HUES64 (cell line): Measurements from ENCODE around the gene MRM1.

Experiments
- H3K27ac ChIP-seq: 2 replicates; pipeline ENCODE4 v1.7.0; 2013; ENCODE audit warnings: low read depth, low read length, inconsistent platforms
- H3K27me3 ChIP-seq: 2 replicates; pipeline ENCODE4 v1.6.1; 2013; ENCODE audit warnings: mild to moderate bottlenecking, low read length; ENCODE audit not compliant: insufficient read depth
- H3K36me3 ChIP-seq: 2 replicates; pipeline ENCODE4 v1.6.1; 2013; ENCODE audit warnings: mild to moderate bottlenecking, low read length; ENCODE audit not compliant: insufficient read depth
- H3K4me1 ChIP-seq: 2 replicates; pipeline ENCODE4 v1.6.1; 2013; ENCODE audit warnings: mild to moderate bottlenecking, low read length, moderate library complexity; ENCODE audit not compliant: insufficient read depth
- H3K4me3 ChIP-seq: 2 replicates; pipeline ENCODE4 v1.5.1; 2013; ENCODE audit warnings: mild to moderate bottlenecking, low read length, moderate library complexity
- H3K9ac ChIP-seq: 2 replicates; pipeline ENCODE4 v1.6.1; 2013; ENCODE audit warnings: mild to moderate bottlenecking, low read depth, low read length
- H3K9me3 ChIP-seq: 2 replicates; pipeline ENCODE4 v1.6.1; 2013; ENCODE audit warnings: low read depth, low read length; ENCODE audit not compliant: insufficient read depth
- WGBS: fragments of 150-250, 120-280 bp; methylation state at CpG from one replicate; pipeline ENCODE4 v1.1.7; 2013; ENCODE audit warnings: missing lambda C conversion rate; 5-methylcytosine and 5-hydroxymethylcytosine counted together

MRM1 gene

DNA sequence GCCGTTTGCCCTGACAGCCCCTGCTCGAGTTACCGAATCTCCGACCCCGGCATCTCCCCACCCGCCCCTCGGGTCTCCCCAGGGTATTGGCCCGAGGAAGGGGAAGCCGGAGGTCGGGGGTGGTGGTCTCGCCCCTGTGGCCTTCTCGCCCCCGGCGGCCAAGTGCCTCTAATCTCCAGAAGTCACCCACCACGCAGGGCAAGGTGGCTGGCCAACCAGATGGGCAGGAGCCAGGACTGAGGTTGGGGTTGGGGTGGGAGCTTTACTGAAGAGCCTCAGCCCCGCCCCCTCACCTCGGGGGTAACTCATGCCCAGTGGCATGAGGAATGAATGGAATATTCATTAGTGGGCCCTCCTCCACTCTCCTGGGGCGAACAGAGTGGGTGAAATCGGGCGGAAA is 9.1 kb upstream of the MRM1 start:
- Histone ChIP-seq H3K4me1 (peaks cover 12% of the 10 kb centered on the region), H3K9me3 (no peaks in the 10 kb centered on the region), H3K27me3 (no peaks in the 10 kb centered on the region), H3K36me3 (peaks cover 45% of the 10 kb centered on the region), H3K27ac (peak overlapping the region; percentile 49; the same call in 1 of the 2 replicates), H3K4me3 (peak overlapping the region; percentile 90), H3K9ac (peak overlapping the region; percentile 82)
- WGBS: 0% methylated on average over 19 of the region's 20 CpGs

DNA sequence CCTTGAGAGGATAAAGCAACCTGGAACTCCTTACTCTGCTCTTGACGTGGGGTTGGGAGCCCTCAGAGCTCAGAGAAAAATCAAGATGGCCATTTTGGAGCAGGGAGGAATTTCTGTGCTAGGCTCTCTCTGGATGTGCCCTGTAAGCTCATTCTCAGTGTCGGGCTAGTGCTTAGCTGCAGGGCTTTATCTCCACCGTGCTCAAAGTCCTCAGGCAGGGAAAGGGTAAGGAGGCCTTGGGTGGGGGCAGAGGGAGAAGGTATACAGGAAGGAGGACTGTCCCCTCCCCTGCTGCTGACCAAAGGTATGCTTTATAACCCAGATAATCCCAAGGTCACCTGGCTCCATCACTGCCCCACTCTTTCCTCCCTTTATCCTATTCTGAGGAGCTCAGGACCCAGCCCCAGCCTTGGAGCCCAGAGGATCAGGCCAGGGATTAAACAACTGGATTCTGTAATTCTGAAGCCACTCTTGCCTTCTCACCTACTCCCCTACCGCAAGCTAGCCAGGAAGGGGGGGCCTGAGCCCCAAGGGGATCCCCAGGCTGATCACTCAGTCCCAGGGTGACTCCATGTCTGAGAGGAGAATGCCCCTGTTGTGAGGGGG is 8.6 kb upstream of the MRM1 start:
- no peaks in the 10 kb centered on the region for H3K27me3 ChIP-seq
- H3K27ac ChIP-seq: peak overlapping the region; percentile 49; the same call in 1 of the 2 replicates
- H3K9ac ChIP-seq: peak overlapping the region; percentile 82
- H3K4me3 ChIP-seq: peak overlapping the region; percentile 90
- WGBS: 26% methylated on average over 4 of the region's 4 CpGs
- peaks cover 42% of the 10 kb centered on the region for H3K36me3 ChIP-seq
- no peaks in the 10 kb centered on the region for H3K9me3 ChIP-seq
- peaks cover 12% of the 10 kb centered on the region for H3K4me1 ChIP-seq

- H3K9me3 ChIP-seq: no peaks in the 10 kb centered on the region
- H3K27ac ChIP-seq: no peak overlapping the region
- H3K9ac ChIP-seq: no peak overlapping the region
- H3K4me3 ChIP-seq: no peak overlapping the region
- H3K36me3 ChIP-seq: peaks cover 44% of the 10 kb centered on the region
- WGBS: 82% methylated on average over 8 of the region's 8 CpGs
- no peaks in the 10 kb centered on the region for H3K27me3 ChIP-seq
- peaks cover 12% of the 10 kb centered on the region for H3K4me1 ChIP-seq
Observed at GRCh38 chr17:36593656-36594316, 7.6 kb upstream of the MRM1 start.

DNA sequence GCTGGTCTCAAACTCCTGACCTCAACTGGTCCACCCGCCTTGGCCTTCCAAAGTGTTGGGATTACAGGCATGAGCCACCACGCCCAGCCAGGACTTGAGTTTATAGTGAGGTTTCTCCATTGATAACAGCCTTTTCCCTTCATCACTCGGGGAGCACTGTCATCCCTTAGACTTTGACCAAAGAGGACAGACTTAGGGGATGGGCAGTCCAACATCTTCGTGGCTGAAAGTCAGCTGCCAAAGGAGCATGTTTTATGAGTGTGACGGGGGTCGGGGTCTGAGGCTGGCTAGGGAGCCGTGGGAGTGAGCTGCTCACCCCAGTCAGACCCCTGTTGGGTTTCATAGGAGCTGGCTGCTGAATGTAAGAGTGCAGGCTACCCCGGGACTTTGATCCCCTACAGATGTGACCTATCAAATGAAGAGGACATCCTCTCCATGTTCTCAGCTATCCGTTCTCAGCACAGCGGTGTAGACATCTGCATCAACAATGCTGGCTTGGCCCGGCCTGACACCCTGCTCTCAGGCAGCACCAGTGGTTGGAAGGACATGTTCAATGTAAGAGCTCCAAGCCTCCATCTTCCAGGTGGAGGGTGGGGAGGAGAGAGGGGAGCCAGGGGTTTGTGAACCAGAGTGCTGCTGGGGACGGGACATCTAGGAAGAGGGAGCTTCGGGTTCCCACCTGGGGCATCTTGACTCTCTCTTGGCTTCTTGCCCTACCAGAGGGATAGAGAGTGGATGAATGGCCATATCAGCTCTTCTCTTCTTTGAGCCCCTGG is 6.6 kb upstream of the MRM1 start:
- WGBS: 84% methylated on average over 13 of the region's 13 CpGs
- H3K27ac ChIP-seq: no peak overlapping the region
- H3K27me3 ChIP-seq: no peaks in the 10 kb centered on the region
- no peak overlapping the region for H3K4me3 ChIP-seq
- H3K36me3 ChIP-seq: peaks cover 44% of the 10 kb centered on the region
- H3K4me1 ChIP-seq: peaks cover 12% of the 10 kb centered on the region
- no peaks in the 10 kb centered on the region for H3K9me3 ChIP-seq
- H3K9ac ChIP-seq: no peak overlapping the region

- WGBS: 91% methylated on average over 6 of the region's 6 CpGs
- no peak overlapping the region for H3K4me3 ChIP-seq
- H3K27me3 ChIP-seq: no peaks in the 10 kb centered on the region
- H3K9ac ChIP-seq: no peak overlapping the region
- H3K4me1 ChIP-seq: peaks cover 14% of the 10 kb centered on the region
- H3K36me3 ChIP-seq: peaks cover 43% of the 10 kb centered on the region
- no peaks in the 10 kb centered on the region for H3K9me3 ChIP-seq
- no peak overlapping the region for H3K27ac ChIP-seq
Observed at GRCh38 chr17:36597226-36597625, 4.2 kb upstream of the MRM1 start.

- no peak overlapping the region for H3K9ac ChIP-seq
- H3K36me3 ChIP-seq: peaks cover 43% of the 10 kb centered on the region
- no peaks in the 10 kb centered on the region; the same call in 1 of the 2 replicates for H3K27me3 ChIP-seq
- no peak overlapping the region for H3K27ac ChIP-seq
- H3K4me1 ChIP-seq: peaks cover 12% of the 10 kb centered on the region
- WGBS: 96% methylated on average over 11 of the region's 11 CpGs
- H3K4me3 ChIP-seq: no peak overlapping the region
- H3K9me3 ChIP-seq: no peaks in the 10 kb centered on the region
Observed at GRCh38 chr17:36597866-36598777, 3.3 kb upstream of the MRM1 start.

GRCh38 chr17:36598951-36599401 is 2.4 kb upstream of the MRM1 start:
- WGBS: 94% methylated on average over 13 of the region's 13 CpGs
- Histone ChIP-seq H3K4me3 (no peak overlapping the region), H3K36me3 (peaks cover 43% of the 10 kb centered on the region)

DNA sequence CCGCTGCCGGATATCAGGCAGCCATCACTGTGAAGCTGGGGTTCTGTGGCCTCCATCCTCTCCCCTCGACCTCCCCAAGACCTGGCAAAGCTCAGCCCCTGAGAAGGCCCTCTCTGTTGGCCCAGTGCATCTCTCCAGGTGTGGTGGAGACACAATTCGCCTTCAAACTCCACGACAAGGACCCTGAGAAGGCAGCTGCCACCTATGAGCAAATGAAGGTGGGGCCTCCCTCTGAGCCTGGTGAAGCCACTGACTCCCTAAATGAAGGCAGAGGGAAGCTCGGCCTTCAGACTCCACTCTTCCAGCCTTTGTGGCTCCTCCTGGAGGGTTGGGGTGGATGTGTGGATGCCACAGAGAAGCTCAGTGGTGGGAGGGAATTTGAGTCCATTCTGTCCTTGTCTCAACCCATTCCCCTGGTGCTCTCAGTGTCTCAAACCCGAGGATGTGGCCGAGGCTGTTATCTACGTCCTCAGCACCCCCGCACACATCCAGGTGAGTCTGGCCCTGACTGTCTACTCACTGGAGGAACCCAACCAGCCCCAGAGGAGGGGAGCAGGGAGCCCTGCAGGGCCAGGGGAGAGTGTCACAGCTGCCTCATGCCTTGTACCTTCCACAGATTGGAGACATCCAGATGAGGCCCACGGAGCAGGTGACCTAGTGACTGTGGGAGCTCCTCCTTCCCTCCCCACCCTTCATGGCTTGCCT is 1.7 kb upstream of the MRM1 start:
- H3K4me3 ChIP-seq: no peak overlapping the region
- peaks cover 17% of the 10 kb centered on the region for H3K4me1 ChIP-seq
- no peak overlapping the region for H3K27ac ChIP-seq
- no peak overlapping the region for H3K9ac ChIP-seq
- no peaks in the 10 kb centered on the region for H3K9me3 ChIP-seq
- 90% methylated on average over 11 of the region's 11 CpGs for WGBS
- H3K27me3 ChIP-seq: no peaks in the 10 kb centered on the region; the same call in 1 of the 2 replicates
- peaks cover 40% of the 10 kb centered on the region for H3K36me3 ChIP-seq

More at GRCh38 chr17:36598951-36599401, 2.4 kb upstream of the MRM1 start:
- no peaks in the 10 kb centered on the region for H3K9me3 ChIP-seq
- no peak overlapping the region for H3K9ac ChIP-seq
- H3K27me3 ChIP-seq: no peaks in the 10 kb centered on the region; the same call in 1 of the 2 replicates
- peaks cover 14% of the 10 kb centered on the region for H3K4me1 ChIP-seq
- H3K27ac ChIP-seq: no peak overlapping the region

- Histone ChIP-seq H3K4me1 (peaks cover 17% of the 10 kb centered on the region), H3K36me3 (peaks cover 37% of the 10 kb centered on the region), H3K4me3 (peak overlapping the region; percentile 70), H3K9me3 (no peaks in the 10 kb centered on the region), H3K27me3 (no peaks in the 10 kb centered on the region; the same call in 1 of the 2 replicates), H3K27ac (peak overlapping the region; percentile 78), H3K9ac (peak overlapping the region; percentile 59; the same call in 1 of the 2 replicates)
- 83% methylated on average over 3 of the region's 3 CpGs for WGBS
Observed at GRCh38 chr17:36600465-36600864, 918 bp upstream of the MRM1 start.

DNA sequence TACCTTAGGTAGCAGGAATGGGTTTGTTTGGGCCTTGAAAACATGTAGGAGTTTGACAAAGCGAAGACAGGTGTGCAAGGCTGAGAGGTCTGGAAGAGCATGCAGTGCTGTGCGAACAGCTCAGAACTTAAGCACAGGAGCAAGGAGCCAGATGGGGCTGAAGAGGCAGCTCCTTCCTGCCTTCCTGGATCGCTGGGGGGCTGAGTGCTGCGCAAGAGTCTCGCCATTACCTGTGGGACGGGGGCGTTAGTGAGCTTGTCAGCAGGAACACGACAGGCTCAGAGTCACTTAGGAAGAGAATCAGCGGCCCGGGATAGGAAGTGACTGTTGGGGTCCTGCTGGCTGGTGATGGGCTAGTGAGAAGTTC is 464 bp upstream of the MRM1 start:
- peaks cover 17% of the 10 kb centered on the region for H3K4me1 ChIP-seq
- H3K4me3 ChIP-seq: peak overlapping the region; percentile 70
- peak overlapping the region; percentile 78 for H3K27ac ChIP-seq
- 14% methylated on average over 10 of the region's 10 CpGs for WGBS
- H3K9ac ChIP-seq: peak overlapping the region; percentile 59
- H3K36me3 ChIP-seq: peaks cover 33% of the 10 kb centered on the region
- no peaks in the 10 kb centered on the region for H3K9me3 ChIP-seq
- no peaks in the 10 kb centered on the region; the same call in 1 of the 2 replicates for H3K27me3 ChIP-seq
